Liver (tissue), 3 donors: ENCODE measurements around the gene SEPSECS.

Experiments
- RAD21 ChIP-seq, 2 donors: IDR thresholded peaks; 2 replicates each; pipeline ENCODE4 v1.6.1; 2016; ENCODE audit warnings: antibody characterized with exemption in 2 of 2, mild to moderate bottlenecking in 2 of 2
- TF ChIP-seq, protein P1 (sequence below): fragments of 150-350 bp; IDR thresholded peaks from 2 replicates; pipeline ENCODE4 v1.5.1; 2017; ENCODE audit warnings: improper control_type of control experiment, low read depth, low read length; ENCODE audit not compliant: missing input control
- donor health status: healthy.
- donor health status: healthy.

DNA sequence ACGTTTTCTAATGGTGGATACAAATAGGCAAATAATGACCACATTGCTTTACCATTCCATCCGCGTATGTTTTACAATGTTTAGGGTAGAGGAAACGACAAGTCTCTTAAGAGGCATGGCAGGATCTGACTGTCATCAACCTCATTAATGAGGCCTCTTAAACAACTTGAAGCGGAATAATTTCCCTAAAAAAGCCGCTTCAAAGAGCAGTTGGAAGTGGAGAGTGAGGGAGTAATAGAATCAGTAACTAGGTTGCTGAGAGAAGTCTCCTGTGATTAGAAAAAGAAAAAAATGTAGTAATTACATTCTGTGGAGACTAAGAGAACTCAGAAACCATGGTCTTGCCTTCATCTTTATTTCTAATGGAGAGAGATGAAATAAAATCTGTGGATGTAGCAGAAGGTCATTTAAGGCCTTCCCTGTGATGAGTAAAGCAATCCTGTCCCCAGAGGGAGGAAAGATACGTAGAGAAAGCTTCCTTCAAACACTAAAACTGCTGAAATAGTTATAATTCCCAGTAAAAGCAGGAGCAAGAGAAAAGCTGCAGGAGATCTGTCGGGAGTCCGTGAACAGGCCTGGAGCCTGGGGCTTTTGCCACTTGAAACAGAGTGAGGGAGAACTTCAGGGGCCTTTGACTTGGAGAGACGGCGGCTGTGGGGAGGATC, 11.1 kb upstream of the SEPSECS start:
- TF ChIP-seq, protein P1, sequence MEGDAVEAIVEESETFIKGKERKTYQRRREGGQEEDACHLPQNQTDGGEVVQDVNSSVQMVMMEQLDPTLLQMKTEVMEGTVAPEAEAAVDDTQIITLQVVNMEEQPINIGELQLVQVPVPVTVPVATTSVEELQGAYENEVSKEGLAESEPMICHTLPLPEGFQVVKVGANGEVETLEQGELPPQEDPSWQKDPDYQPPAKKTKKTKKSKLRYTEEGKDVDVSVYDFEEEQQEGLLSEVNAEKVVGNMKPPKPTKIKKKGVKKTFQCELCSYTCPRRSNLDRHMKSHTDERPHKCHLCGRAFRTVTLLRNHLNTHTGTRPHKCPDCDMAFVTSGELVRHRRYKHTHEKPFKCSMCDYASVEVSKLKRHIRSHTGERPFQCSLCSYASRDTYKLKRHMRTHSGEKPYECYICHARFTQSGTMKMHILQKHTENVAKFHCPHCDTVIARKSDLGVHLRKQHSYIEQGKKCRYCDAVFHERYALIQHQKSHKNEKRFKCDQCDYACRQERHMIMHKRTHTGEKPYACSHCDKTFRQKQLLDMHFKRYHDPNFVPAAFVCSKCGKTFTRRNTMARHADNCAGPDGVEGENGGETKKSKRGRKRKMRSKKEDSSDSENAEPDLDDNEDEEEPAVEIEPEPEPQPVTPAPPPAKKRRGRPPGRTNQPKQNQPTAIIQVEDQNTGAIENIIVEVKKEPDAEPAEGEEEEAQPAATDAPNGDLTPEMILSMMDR, result no peak
- TF ChIP-seq RAD21 (IDR thresholded peaks at IDR 0.05), result no peak
